Right renal cortex interstitium (tissue), 3 donors: Measurements from ENCODE around the gene ERVFRD-1. TPM values are rescaled to one million over a fixed set of nuclear protein-coding genes. Genes with fewer than 3 reads are reported as not detected.
"Not testable (repeated sequence)": the region's sequence is repeated elsewhere in the genome, so short reads cannot be mapped to it uniquely, and the experiment has no call there.

Experiments
- DNase-seq, 3 donors: peaks; one replicate each; pipeline ENCODE4 v3.0.0-alpha.2; 2013; ENCODE audit warnings: low read depth in 3 of 3, low spot score in 2 of 3
- polyA plus RNA-seq, 3 donors: library from polyadenylated mRNA; unstranded; fragments of 120-200 nt; gene quantifications; one replicate each; pipeline ENCODE4 v1.2.1, GENCODE V29; 2013; ENCODE audit not compliant: insufficient read length in 3 of 3

ERVFRD-1 gene
- polyA plus RNA-seq, 3 donors: 0.08 to 0.22 (median 0.13) TPM

GRCh38 chr6:11092668-11093375, 18.7 kb downstream of the ERVFRD-1 start:
- DNase-seq: no peak

GRCh38 chr6:11091141-11091540, 20.4 kb downstream of the ERVFRD-1 start:
- DNase-seq: not testable (repeated sequence)

GRCh38 chr6:11089695-11090094, 21.8 kb downstream of the ERVFRD-1 start:
- no peak for DNase-seq

GRCh38 chr6:11087141-11087812, 24.2 kb downstream of the ERVFRD-1 start:
- DNase-seq: not testable (repeated sequence)

- DNase-seq: no peak
These were observed 25.6 kb downstream of the ERVFRD-1 start for GRCh38 chr6:11085758-11086435.

GRCh38 chr6:11083956-11084355, 27.6 kb downstream of the ERVFRD-1 start:
- no peak for DNase-seq

GRCh38 chr6:11083491-11083890, 28.0 kb downstream of the ERVFRD-1 start:
- DNase-seq: no peak

GRCh38 chr6:11080296-11080695, 31.2 kb downstream of the ERVFRD-1 start:
- DNase-seq: no peak

GRCh38 chr6:11078266-11078665, 33.3 kb downstream of the ERVFRD-1 start:
- DNase-seq: no peak

- DNase-seq: no peak
These were observed 35.0 kb downstream of the ERVFRD-1 start for GRCh38 chr6:11076540-11076939.

GRCh38 chr6:11072101-11072500, 39.4 kb downstream of the ERVFRD-1 start:
- no peak for DNase-seq

- no peak for DNase-seq
These were observed 41.8 kb downstream of the ERVFRD-1 start for GRCh38 chr6:11069760-11070159.

- DNase-seq: no peak
These were observed 44.2 kb downstream of the ERVFRD-1 start for GRCh38 chr6:11067348-11067747.

- DNase-seq: no peak
These were observed 44.8 kb downstream of the ERVFRD-1 start for GRCh38 chr6:11066505-11067347.

GRCh38 chr6:11065436-11066202, 45.9 kb downstream of the ERVFRD-1 start:
- DNase-seq: no peak

GRCh38 chr6:11064836-11065235, 46.7 kb downstream of the ERVFRD-1 start:
- DNase-seq: no peak

GRCh38 chr6:11062715-11063114, 48.8 kb downstream of the ERVFRD-1 start:
- DNase-seq: no peak

- no peak for DNase-seq
These were observed 49.4 kb downstream of the ERVFRD-1 start for GRCh38 chr6:11062083-11062482.

- DNase-seq: no peak
These were observed 53.1 kb downstream of the ERVFRD-1 start for GRCh38 chr6:11058406-11058805.

- no peak for DNase-seq
These were observed 54.7 kb downstream of the ERVFRD-1 start for GRCh38 chr6:11056871-11057270.
